Measurements from ENCODE around the gene ORAI2. TPM values are rescaled to one million over a fixed set of nuclear protein-coding genes. Genes with fewer than 3 reads are reported as not detected.

The ORAI2 gene
- total and polyA plus RNA-seq, 2 of the 8 experiments (the other 6 are each of a cell fraction or from before 2014, with no cell fraction given) = 20.7 to 35.2 TPM

DNA sequence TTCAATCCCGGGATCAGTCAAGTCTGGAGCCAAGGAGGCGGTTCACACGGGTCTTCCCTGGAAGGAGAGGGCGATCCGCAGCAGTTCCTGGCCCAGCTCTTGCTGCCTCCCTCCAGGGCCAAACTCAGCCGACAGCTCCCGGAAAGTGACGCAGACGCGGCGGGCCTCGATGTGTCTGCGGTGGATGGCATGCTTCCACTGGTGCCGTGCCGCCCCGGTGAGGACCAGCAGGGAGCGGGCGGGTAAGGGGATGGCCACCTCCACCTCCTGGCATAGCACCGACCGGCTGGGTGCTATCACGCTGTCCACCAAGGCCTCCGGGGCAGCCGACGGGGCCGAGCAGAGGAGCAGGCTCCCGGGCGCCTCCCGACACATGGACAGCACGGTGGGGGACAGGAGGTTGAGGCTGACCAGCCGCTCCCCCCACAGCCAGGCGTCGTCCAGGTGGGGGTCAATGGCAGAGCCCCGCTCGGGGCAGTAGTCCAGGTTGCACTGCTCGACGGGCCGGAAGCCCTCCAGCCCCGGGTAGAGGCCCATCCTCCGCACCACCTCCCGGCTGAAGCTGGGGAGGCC, 24.1 kb downstream of the ORAI2 start:
- no peaks in the 10 kb centered on the region for H3K9me3 ChIP-seq (ENCODE audit: insufficient read depth in 2 of 2, low read depth in 1 of 2, low read length in 1 of 2)
- no peak for TF ChIP-seq POU5F1 (IDR thresholded peaks at IDR 0.05; ENCODE audit: low read depth, low read length)
- TF ChIP-seq, protein P1, sequence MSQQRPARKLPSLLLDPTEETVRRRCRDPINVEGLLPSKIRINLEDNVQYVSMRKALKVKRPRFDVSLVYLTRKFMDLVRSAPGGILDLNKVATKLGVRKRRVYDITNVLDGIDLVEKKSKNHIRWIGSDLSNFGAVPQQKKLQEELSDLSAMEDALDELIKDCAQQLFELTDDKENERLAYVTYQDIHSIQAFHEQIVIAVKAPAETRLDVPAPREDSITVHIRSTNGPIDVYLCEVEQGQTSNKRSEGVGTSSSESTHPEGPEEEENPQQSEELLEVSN (IDR thresholded peaks at IDR 0.05) = no peak
- no peak for TF ChIP-seq PHF8 (conservative IDR thresholded peaks at IDR 0.05; ENCODE audit: low read depth, low read length)
- no peak for TF ChIP-seq TAF1 (IDR thresholded peaks at IDR 0.05; ENCODE audit: low read depth, low read length)
- TF ChIP-seq NANOG (IDR thresholded peaks at IDR 0.05; ENCODE audit: insufficient read depth, low read depth, low read length, poor library complexity, severe bottlenecking) = no peak
- no peak for TF ChIP-seq FOSL1 (IDR thresholded peaks at IDR 0.05; ENCODE audit: insufficient read depth, low read depth, low read length)
- no peak for TF ChIP-seq HDAC2 (IDR thresholded peaks at IDR 0.05; ENCODE audit: borderline replicate concordance in 1 of 2, low read depth in 2 of 2, low read length in 2 of 2)
- no peak for TF ChIP-seq RFX5 (IDR thresholded peaks at IDR 0.05; ENCODE audit: borderline replicate concordance, low read depth, low read length)
- TF ChIP-seq HDAC6 (IDR thresholded peaks at IDR 0.05; ENCODE audit: low read depth, low read length) = no peak
- no peak for TF ChIP-seq RAD21 (IDR thresholded peaks at IDR 0.05 in 1 of 2, conservative IDR thresholded peaks at IDR 0.05 in 1 of 2; ENCODE audit: low read depth in 2 of 2, low read length in 2 of 2)
- TF ChIP-seq RXRA (IDR thresholded peaks at IDR 0.05; ENCODE audit: insufficient read depth, low read depth, low read length) = no peak

More for the DNA sequence above, 24.1 kb downstream of the ORAI2 start:
- Histone ChIP-seq H3K18ac (ENCODE audit: extremely low read depth, low read length) (no peak overlapping the region), H3K9ac (replicated peaks in 1 of 4; ENCODE audit: extremely low read depth in 1 of 4, low read depth in 3 of 4, low read length in 3 of 4) (no peak overlapping the region), H2BK12ac (ENCODE audit: low read depth, low read length) (no peak overlapping the region), H3K23me2 (ENCODE audit: low read depth, low read length) (no peaks in the 10 kb centered on the region), H4K8ac (ENCODE audit: extremely low read depth, insufficient read depth, low read length) (peak overlapping the region; percentile 68; the same call in 1 of the 2 replicates), H2AK5ac (ENCODE audit: low read depth, low read length) (no peak overlapping the region), H3K79me1 (ENCODE audit: low read depth, low read length) (peaks cover 6% of the 10 kb centered on the region; the same call in 1 of the 2 replicates), H3K4ac (replicated peaks; ENCODE audit: insufficient read length, low read depth, low read length) (no peak overlapping the region), H3K79me2 (ENCODE audit: control insufficient read depth in 1 of 2, insufficient read depth in 2 of 2, low read length in 2 of 2) (no peaks in the 10 kb centered on the region; a peak in 1 of 4 replicates), H3K14ac (ENCODE audit: insufficient read length) (no peak overlapping the region), H3K27ac (ENCODE audit: low read depth, low read length) (no peak overlapping the region), H3K4me2 (ENCODE audit: insufficient read depth in 1 of 2, low read depth in 2 of 2, low read length in 2 of 2) (no peak overlapping the region), H2BK5ac (ENCODE audit: low read depth, low read length) (no peak overlapping the region), H4K91ac (replicated peaks; ENCODE audit: insufficient read length, low read length) (no peak overlapping the region), H3K4me3 (ENCODE audit: extremely low read depth in 1 of 4, insufficient read depth in 2 of 4, low read depth in 3 of 4, low read length in 4 of 4) (no peak overlapping the region), H4K20me1 (replicated peaks in 1 of 2; ENCODE audit: control insufficient read depth in 1 of 2, insufficient read depth in 2 of 2, low read length in 2 of 2) (peaks cover 0 to 2% of the 10 kb centered on the region in 2 experiments), H3K4me1 (replicated peaks in 1 of 4; ENCODE audit: control insufficient read depth in 3 of 4, insufficient read depth in 4 of 4, low read length in 3 of 4) (no peaks in the 10 kb centered on the region), H2BK120ac (replicated peaks; ENCODE audit: low read depth, low read length) (no peak overlapping the region), H3K23ac (ENCODE audit: insufficient read length) (no peak overlapping the region), H3K27me3 (replicated peaks in 1 of 4; ENCODE audit: control insufficient read depth in 3 of 4, extremely low read depth in 1 of 4, insufficient read depth in 3 of 4, low read length in 3 of 4) (no peaks in the 10 kb centered on the region; a peak in 1 of 7 replicates), H2BK15ac (ENCODE audit: low read length) (no peak overlapping the region), H3K56ac (replicated peaks; ENCODE audit: insufficient read length, low read depth, low read length) (no peak overlapping the region), H3K36me3 (ENCODE audit: control insufficient read depth in 2 of 4, insufficient read depth in 4 of 4, low read length in 3 of 4) (peaks cover 7 to 22% (median 17%) of the 10 kb centered on the region in 4 experiments; a peak in 5 of 8 replicates), H2BK20ac (ENCODE audit: low read length) (no peak overlapping the region), H2AFZ (ENCODE audit: low read length) (no peak overlapping the region), H4K5ac (ENCODE audit: insufficient read length, low read depth, low read length) (no peak overlapping the region)
- FAIRE-seq = no peak
- POLR2A ChIA-PET (ENCODE audit: partially characterized antibody) = interaction anchor here (1.0 to 4.5 kb wide), 5 partner anchors 8 to 61 kb away, joined by 3 to 27 read pairs (median 6); partner anchors contain the start of gene PRKRIP1
- WGBS, 2 experiments (ENCODE audit: extremely low coverage in 1 of 2, insufficient coverage in 1 of 2, insufficient read length in 1 of 2, insufficient replicate concordance in 2 of 2, low coverage in 1 of 2, low lambda C conversion rate in 2 of 2, missing lambda C conversion rate in 1 of 2) = 97% methylated on average over 39 of the region's 40 CpGs; no CpG with 5 or more reads in 1 of the 2 experiments
- DNase-seq (ENCODE audit: low read depth in 1 of 2, low spot score in 2 of 2) = no peak
- CTCF ChIA-PET (ENCODE audit: partially characterized antibody) = interaction anchor here (1.0 to 2.1 kb wide), 4 partner anchors 9 to 185 kb away, joined by 3 to 5 read pairs (median 4); no protein-coding TSS in a partner anchor
